ENCODE measurements around the gene SIX4.
"Not testable (repeated sequence)": the region's sequence is repeated elsewhere in the genome, so short reads cannot be mapped to it uniquely, and the experiment has no call there.

The SIX4 gene

GRCh38 chr14:60723907-60724618 lies at the start of gene SIX4:
TSS of gene SIX4 (minus strand) at chr14:60724351. CDS start at chr14:60724074, 277 bp downstream.
- peak; percentile 17 to 29 for DNase-seq

GRCh38 chr14:60773558-60773957 lies 49.4 kb upstream of the SIX4 start:
- no peak for DNase-seq

DNA sequence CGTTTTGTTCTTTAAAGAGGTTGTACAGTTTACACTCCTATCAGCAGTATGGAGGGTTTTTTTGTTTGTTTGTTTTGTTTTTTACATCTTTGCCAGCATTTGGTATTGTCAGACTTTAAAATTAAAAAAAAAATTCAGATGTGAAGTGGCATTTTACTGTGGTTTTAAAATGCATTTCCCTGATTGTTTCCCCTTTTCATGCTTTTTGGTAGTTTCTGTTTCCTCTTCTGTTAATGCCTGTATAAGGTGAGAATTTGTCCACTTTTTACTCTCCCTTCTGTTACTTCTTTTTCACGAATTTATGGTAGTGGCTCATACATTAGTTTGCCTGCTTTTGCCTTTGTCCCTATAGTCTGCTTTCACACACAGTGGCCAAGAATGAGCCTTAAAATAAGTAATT lies 47.0 kb upstream of the SIX4 start:
- DNase-seq, result no peak

GRCh38 chr14:60768602-60769001 lies 44.5 kb upstream of the SIX4 start:
- no peak for DNase-seq

GRCh38 chr14:60760644-60761364 lies 36.7 kb upstream of the SIX4 start:
- no peak for DNase-seq

- DNase-seq, result no peak
Observed at GRCh38 chr14:60760209-60760608, 36.1 kb upstream of the SIX4 start.

- no peak for DNase-seq
Observed at GRCh38 chr14:60758885-60759284, 34.7 kb upstream of the SIX4 start.

DNA sequence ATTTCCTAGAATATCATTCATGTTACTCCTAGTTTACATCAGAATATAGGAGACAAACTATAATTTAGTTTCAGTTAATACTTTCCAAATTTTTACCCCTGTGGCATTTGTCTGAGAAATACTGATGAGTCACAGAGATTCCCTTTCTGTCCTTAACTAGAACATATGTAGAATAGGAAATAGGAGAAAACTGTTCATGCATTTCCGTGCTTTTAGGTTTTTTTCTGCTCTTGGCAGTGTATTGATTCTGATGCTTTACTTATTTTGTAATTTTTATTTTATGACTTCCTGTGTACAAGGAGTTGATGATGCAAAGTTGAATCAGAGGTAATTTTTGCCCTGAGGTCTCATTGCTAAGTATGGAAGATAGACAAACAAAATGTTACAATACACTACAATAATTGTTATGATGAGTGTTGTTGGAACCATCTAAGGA lies 33.4 kb upstream of the SIX4 start:
- no peak for DNase-seq

DNA sequence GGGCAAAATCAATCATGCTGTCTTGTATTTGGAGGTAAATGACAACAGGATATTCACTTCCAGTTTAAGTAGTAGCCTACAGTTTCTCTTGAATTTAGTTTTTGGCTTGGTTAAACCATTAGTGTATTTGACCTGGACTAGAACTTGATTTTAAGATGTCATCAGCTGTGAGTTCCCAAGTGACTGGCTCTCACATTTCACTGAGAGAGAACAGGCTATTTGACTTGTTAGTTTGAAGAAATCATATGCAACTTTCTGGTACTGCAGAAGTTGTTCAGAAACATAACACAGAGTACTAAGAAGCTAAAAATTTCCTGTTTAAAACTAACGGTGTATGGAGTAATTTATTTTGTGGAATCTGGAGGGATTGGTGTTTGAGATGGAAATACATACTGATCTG lies 32.7 kb upstream of the SIX4 start:
- DNase-seq, result no peak

DNA sequence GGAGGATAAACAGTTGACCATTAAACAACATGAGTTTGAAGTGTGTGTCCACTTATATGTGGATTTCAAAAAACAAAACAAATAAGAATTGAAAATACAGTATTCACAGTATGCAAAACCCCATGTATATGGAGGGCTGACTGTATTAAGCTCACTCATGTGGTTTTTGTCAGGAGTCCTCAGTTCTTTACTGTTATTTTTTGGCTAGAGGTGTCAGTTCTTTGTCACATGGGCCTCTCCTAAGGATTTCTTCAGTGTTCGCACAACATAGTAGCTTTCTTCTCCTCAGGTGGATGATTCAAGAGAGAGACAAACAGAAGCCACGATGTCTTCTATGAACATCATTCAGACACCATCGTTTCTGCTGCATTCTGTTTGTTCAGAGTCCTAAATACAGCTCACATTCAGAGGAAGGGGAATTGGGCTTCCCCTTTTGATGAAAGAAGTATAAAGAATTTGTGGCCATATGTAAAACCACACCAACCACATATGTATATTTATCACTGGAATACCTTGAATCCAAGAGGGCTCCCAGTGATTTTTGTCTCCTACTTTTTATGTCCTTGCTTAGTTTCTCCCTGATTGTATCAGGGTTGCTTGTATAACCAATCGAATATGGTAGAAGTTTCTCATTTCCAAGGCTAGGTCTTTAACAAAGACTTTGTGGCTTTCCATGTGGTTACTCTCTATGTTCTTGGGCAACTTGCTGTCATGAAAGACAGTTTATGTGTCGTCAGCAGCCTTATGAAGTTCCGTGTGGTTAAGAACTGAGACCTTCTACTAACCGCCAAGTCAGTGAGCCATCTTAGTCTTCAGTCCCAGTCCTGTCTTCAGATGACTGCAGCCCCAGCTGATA lies 29.3 kb upstream of the SIX4 start:
- no peak for DNase-seq

- DNase-seq, result no peak
Observed at GRCh38 chr14:60744566-60744965, 20.4 kb upstream of the SIX4 start.

- DNase-seq, result no peak
Observed at GRCh38 chr14:60738843-60739508, 14.8 kb upstream of the SIX4 start.

- no peak for DNase-seq
Observed at GRCh38 chr14:60736494-60736893, 12.3 kb upstream of the SIX4 start.

- DNase-seq, result no peak
Observed at GRCh38 chr14:60735416-60735815, 11.3 kb upstream of the SIX4 start.

GRCh38 chr14:60734465-60735242 lies 10.5 kb upstream of the SIX4 start, which contains the start of gene MNAT1:
TSS of gene MNAT1 (plus strand) at chr14:60734761. CDS start at chr14:60734863, 102 bp downstream.
- DNase-seq, result peak; percentile 77 to 83

GRCh38 chr14:60732840-60733483 lies 8.8 kb upstream of the SIX4 start:
- no peak for DNase-seq

GRCh38 chr14:60731291-60731690 lies 7.1 kb upstream of the SIX4 start:
- not testable (repeated sequence) for DNase-seq

DNA sequence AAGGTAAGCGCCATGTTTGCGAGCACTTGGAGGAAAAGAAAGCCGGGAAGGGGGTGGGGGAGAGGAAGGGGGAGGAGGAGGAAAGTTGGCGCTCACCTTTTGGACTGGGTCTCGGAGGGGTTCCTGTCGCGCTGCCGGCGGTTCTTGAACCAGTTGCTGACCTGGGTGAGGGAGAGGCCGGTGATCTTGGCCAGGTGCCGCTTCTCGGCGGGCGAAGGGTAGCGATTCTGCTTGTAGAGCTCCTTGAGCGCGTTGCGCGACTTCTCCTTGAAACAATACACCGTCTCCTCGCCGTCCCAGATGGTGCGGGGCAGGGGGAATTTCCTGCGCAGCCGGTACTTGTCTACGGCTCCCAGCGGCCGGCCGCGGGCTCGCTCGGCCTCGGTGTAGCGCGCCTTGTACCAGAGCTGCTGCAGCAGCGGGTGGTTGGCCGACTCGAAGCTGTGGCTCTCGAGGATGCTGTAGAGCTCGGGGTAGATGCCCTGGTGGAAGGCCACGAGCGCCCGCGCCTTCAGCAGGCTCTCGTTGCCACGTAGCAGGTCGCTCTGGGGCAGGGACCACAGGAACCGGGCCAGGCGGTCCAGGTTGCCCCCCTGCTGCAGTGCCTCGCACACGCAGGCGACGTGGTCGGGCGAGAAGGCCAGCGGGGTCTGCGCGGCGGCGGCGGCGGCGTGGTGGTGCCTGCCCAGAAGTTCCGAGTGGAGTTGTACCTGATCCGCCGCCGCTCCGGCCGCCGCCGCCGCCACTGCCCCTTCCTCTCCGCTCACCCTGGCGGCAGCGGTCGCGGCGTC lies 840 bp downstream of the SIX4 start:
- DNase-seq, result peak in 1 of 2 donors; percentile 42

DNA sequence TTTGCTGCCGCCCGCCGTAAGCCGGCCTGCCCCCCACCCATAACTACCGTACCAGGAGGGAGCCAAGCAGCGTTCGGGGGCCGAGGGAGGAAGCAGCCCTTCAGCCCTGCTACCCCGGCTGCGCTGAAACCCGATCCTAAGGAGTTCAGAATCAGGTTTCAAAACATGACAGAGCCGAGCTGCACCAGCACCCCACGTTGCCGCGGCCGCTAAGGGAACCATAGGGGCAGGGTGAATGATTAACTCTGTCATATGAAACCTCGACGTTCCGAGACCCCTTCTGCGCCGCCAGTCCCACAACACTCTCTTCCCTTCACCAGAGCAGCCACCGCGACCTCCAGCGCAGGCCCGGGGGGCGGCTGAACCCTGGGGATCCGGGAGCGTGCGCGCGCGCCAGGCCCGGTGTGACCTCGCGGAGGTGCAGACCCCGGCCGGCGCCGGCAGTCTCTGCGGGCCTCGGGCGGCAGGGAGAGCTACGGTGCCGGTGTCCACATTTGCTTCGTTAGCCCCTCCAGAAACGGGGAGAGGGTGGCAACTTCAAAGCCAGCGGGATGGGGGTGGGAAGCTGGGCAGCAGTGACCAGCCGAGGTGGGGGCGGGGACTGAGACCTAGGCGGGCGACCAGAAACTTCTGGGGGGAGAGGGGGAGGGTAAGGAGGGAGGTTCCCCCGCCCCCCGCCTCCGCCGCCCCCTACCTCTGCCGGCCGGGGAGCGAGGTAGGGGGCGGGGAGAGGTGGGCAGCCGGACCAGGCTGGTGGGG lies 1.6 kb downstream of the SIX4 start:
- DNase-seq, result peak in 1 of 2 donors; percentile 11

GRCh38 chr14:60722107-60722356 lies 2.1 kb downstream of the SIX4 start:
- no peak for DNase-seq

All from hippocampal formation (tissue), 2 donors.